Dendritic cell treated with granulocyte-macrophage colony-stimulating factor and Interleukin-4, amounts not matched to agents 40 ng/mL and 50 ng/mL, for 4 days (primary cell): ENCODE measurements around the gene CORO7.
A peak's percentile ranks its signal among the peaks of the same experiment; 100 is the strongest.

Experiments
- H3K27ac Mint-ChIP-seq: one replicate; pipeline ENCODE4 v1.8.0; 2022; ENCODE audit warnings: mild to moderate bottlenecking, mixed read lengths
- H3K27me3 Mint-ChIP-seq: one replicate; pipeline ENCODE4 v1.8.0; 2022; ENCODE audit warnings: mild to moderate bottlenecking, mixed read lengths
- H3K36me3 Mint-ChIP-seq: one replicate; pipeline ENCODE4 v1.8.0; 2022; ENCODE audit warnings: low read depth, mixed read lengths
- H3K4me1 Mint-ChIP-seq: one replicate; pipeline ENCODE4 v1.8.0; 2022; ENCODE audit warnings: low read depth, mixed read lengths
- H3K4me3 Mint-ChIP-seq: one replicate; pipeline ENCODE4 v1.8.0; 2022; ENCODE audit warnings: mild to moderate bottlenecking, moderate library complexity, mixed read lengths
- H3K9me3 Mint-ChIP-seq: one replicate; pipeline ENCODE4 v1.8.0; 2022; ENCODE audit warnings: mixed read lengths
- intact Hi-C: fragments of 100-400 bp; cut with micrococcal nuclease; formaldehyde crosslinking; loops from one replicate; pipeline ENCODE4 v1.15.0; 2022

Gene CORO7

GRCh38 chr16:4370151-4370550, 46.2 kb downstream of the CORO7 start:
- Mint-ChIP-seq H3K36me3 (peaks cover 87% of the 10 kb centered on the region), H3K27me3 (no peaks in the 10 kb centered on the region), H3K4me3 (no peak overlapping the region), H3K4me1 (peaks cover 52% of the 10 kb centered on the region), H3K27ac (no peak overlapping the region), H3K9me3 (no peaks in the 10 kb centered on the region)
- intact Hi-C loops: no loop called here

GRCh38 chr16:4369007-4369733, 47.2 kb downstream of the CORO7 start:
- H3K36me3 Mint-ChIP-seq: peaks cover 87% of the 10 kb centered on the region
- no peaks in the 10 kb centered on the region for H3K9me3 Mint-ChIP-seq
- H3K27ac Mint-ChIP-seq: peak overlapping the region; percentile 27
- H3K27me3 Mint-ChIP-seq: no peaks in the 10 kb centered on the region
- intact Hi-C loops: no loop called here
- no peak overlapping the region for H3K4me3 Mint-ChIP-seq
- H3K4me1 Mint-ChIP-seq: peaks cover 47% of the 10 kb centered on the region

GRCh38 chr16:4367393-4367856, 49.0 kb downstream of the CORO7 start:
- H3K4me1 Mint-ChIP-seq: peaks cover 34% of the 10 kb centered on the region
- H3K27me3 Mint-ChIP-seq: no peaks in the 10 kb centered on the region
- no peak overlapping the region for H3K4me3 Mint-ChIP-seq
- intact Hi-C loops: no loop called here
- H3K36me3 Mint-ChIP-seq: peaks cover 89% of the 10 kb centered on the region
- no peaks in the 10 kb centered on the region for H3K9me3 Mint-ChIP-seq
- no peak overlapping the region for H3K27ac Mint-ChIP-seq

- no peak overlapping the region for H3K4me3 Mint-ChIP-seq
- intact Hi-C loops: no loop called here
- H3K9me3 Mint-ChIP-seq: no peaks in the 10 kb centered on the region
- H3K4me1 Mint-ChIP-seq: peaks cover 25% of the 10 kb centered on the region
- no peak overlapping the region for H3K27ac Mint-ChIP-seq
- H3K36me3 Mint-ChIP-seq: peaks cover 100% of the 10 kb centered on the region
- H3K27me3 Mint-ChIP-seq: no peaks in the 10 kb centered on the region
These were observed 50.4 kb downstream of the CORO7 start for GRCh38 chr16:4366016-4366415.

- Mint-ChIP-seq H3K27ac (no peak overlapping the region), H3K36me3 (peaks cover 100% of the 10 kb centered on the region), H3K4me1 (peaks cover 24% of the 10 kb centered on the region), H3K4me3 (no peak overlapping the region), H3K9me3 (no peaks in the 10 kb centered on the region), H3K27me3 (no peaks in the 10 kb centered on the region)
- intact Hi-C loops: no loop called here
These were observed 50.8 kb downstream of the CORO7 start for GRCh38 chr16:4365615-4366014.

- no peak overlapping the region for H3K4me3 Mint-ChIP-seq
- peaks cover 100% of the 10 kb centered on the region for H3K36me3 Mint-ChIP-seq
- intact Hi-C loops: no loop called here
- no peaks in the 10 kb centered on the region for H3K9me3 Mint-ChIP-seq
- no peak overlapping the region for H3K27ac Mint-ChIP-seq
- no peaks in the 10 kb centered on the region for H3K27me3 Mint-ChIP-seq
- H3K4me1 Mint-ChIP-seq: peaks cover 22% of the 10 kb centered on the region
These were observed 51.4 kb downstream of the CORO7 start for GRCh38 chr16:4365014-4365406.

- Mint-ChIP-seq H3K36me3 (peaks cover 100% of the 10 kb centered on the region), H3K4me1 (peaks cover 22% of the 10 kb centered on the region), H3K27ac (no peak overlapping the region), H3K27me3 (no peaks in the 10 kb centered on the region), H3K4me3 (no peak overlapping the region), H3K9me3 (no peaks in the 10 kb centered on the region)
- intact Hi-C loops: no loop called here
These were observed 52.0 kb downstream of the CORO7 start for GRCh38 chr16:4364196-4365013.

- no peak overlapping the region for H3K4me3 Mint-ChIP-seq
These were observed 53.8 kb downstream of the CORO7 start for GRCh38 chr16:4362476-4363135.

GRCh38 chr16:4361944-4362311, 54.5 kb downstream of the CORO7 start:
- H3K36me3 Mint-ChIP-seq: peaks cover 100% of the 10 kb centered on the region
- no peak overlapping the region for H3K4me3 Mint-ChIP-seq
- intact Hi-C loops: no loop called here
- no peaks in the 10 kb centered on the region for H3K27me3 Mint-ChIP-seq
- no peaks in the 10 kb centered on the region for H3K9me3 Mint-ChIP-seq
- peaks cover 11% of the 10 kb centered on the region for H3K4me1 Mint-ChIP-seq
- peak overlapping the region; percentile 48 for H3K27ac Mint-ChIP-seq

More at GRCh38 chr16:4362476-4363135, 53.8 kb downstream of the CORO7 start:
- Mint-ChIP-seq H3K9me3 (no peaks in the 10 kb centered on the region), H3K27ac (peak overlapping the region; percentile 48), H3K36me3 (peaks cover 100% of the 10 kb centered on the region), H3K27me3 (no peaks in the 10 kb centered on the region), H3K4me1 (peaks cover 15% of the 10 kb centered on the region)
- intact Hi-C loops: no loop called here

- peaks cover 100% of the 10 kb centered on the region for H3K36me3 Mint-ChIP-seq
- H3K4me1 Mint-ChIP-seq: peaks cover 11% of the 10 kb centered on the region
- intact Hi-C loops: no loop called here
- no peak overlapping the region for H3K4me3 Mint-ChIP-seq
- no peaks in the 10 kb centered on the region for H3K27me3 Mint-ChIP-seq
- no peak overlapping the region for H3K27ac Mint-ChIP-seq
- H3K9me3 Mint-ChIP-seq: no peaks in the 10 kb centered on the region
These were observed 55.1 kb downstream of the CORO7 start for GRCh38 chr16:4361033-4361943.

GRCh38 chr16:4360538-4361021, 55.8 kb downstream of the CORO7 start:
- no peak overlapping the region for H3K4me3 Mint-ChIP-seq
- H3K9me3 Mint-ChIP-seq: no peaks in the 10 kb centered on the region
- no peak overlapping the region for H3K27ac Mint-ChIP-seq
- H3K27me3 Mint-ChIP-seq: no peaks in the 10 kb centered on the region
- H3K36me3 Mint-ChIP-seq: peaks cover 100% of the 10 kb centered on the region
- intact Hi-C loops: no loop called here
- H3K4me1 Mint-ChIP-seq: peaks cover 11% of the 10 kb centered on the region

- H3K4me1 Mint-ChIP-seq: peaks cover 11% of the 10 kb centered on the region
- no peak overlapping the region for H3K4me3 Mint-ChIP-seq
- H3K27me3 Mint-ChIP-seq: no peaks in the 10 kb centered on the region
- H3K9me3 Mint-ChIP-seq: no peaks in the 10 kb centered on the region
- intact Hi-C loops: loop anchor here (5.0 kb wide), 1 partner anchor 42 kb away; no protein-coding TSS in a partner anchor
- peaks cover 100% of the 10 kb centered on the region for H3K36me3 Mint-ChIP-seq
- no peak overlapping the region for H3K27ac Mint-ChIP-seq
These were observed 56.5 kb downstream of the CORO7 start for GRCh38 chr16:4359914-4360313.
